HepG2 (cell line): ENCODE measurements around the gene FAM53B. TPM values are rescaled to one million over a fixed set of nuclear protein-coding genes. Genes with fewer than 3 reads are reported as not detected.

Source experiments
- ATAC-seq: fragments of 200-7000 bp; cut with Tn5 transposase; 3 replicates; pipeline ENCODE4 v1.9.1; 2020; ENCODE audit warnings: mild to moderate bottlenecking, moderate library complexity
- BruUV-seq: library from RNA; stranded (reverse); fragments of 400-500 nt; replicated peaks from 2 replicates; lab custom pipeline; 2021; lab: Mats Ljungman, UMichigan
- CTCF ChIA-PET: fragments of 300-600 bp; formaldehyde crosslinking; extraction: SDS; loops from one replicate; lab custom pipeline; 2021; ENCODE audit warnings: low total read pairs, inconsistent platforms, low intra/inter-chr PET ratio; lab: Yijun Ruan, JAX
- POLR2A ChIA-PET: fragments of 350-600 bp; sonication (Branson Sonifier 250); formaldehyde crosslinking; loops from one replicate; lab custom pipeline; 2020; ENCODE audit warnings: antibody characterized with exemption, inconsistent platforms; lab: Yijun Ruan, JAX
- DNase-seq: peaks from one replicate; pipeline ENCODE4 v3.0.0-alpha.2; 2015; ENCODE audit warnings: low spot score
- FAIRE-seq: peaks from 3 replicates; lab custom pipeline; 2011; peaks lifted over from hg19 to GRCh38; lab: Jason Lieb, UNC
- H2AFZ ChIP-seq: one replicate; pipeline ENCODE4 v1.6.1; 2011; ENCODE audit warnings: low read length, inconsistent platforms
- H3K27ac ChIP-seq: fragments of 300-600 bp; 3 replicates; pipeline ENCODE4 v1.8.0; 2011; ENCODE audit warnings: mixed run types, mild to moderate bottlenecking, mixed read lengths, low read length, inconsistent platforms; ENCODE audit not compliant: insufficient read depth; ENCODE audit errors: extremely low read length
- H3K27me3 ChIP-seq, 2 experiments: fragments of 200-600 bp in 1 of 2; 2 replicates in 1 of 2; 3 replicates in 1 of 2; pipeline versions ENCODE4 v1.6.0 to v1.8.0; 2011; ENCODE audit warnings: low read length in 2 of 2, mild to moderate bottlenecking in 2 of 2, moderate library complexity in 2 of 2, inconsistent platforms in 1 of 2; ENCODE audit not compliant: insufficient read depth in 2 of 2, control insufficient read depth in 1 of 2
- H3K36me3 ChIP-seq, 2 experiments: fragments of 200-600 bp in 1 of 2; replicated peaks in 1 of 2; 2 replicates in 1 of 2; 3 replicates in 1 of 2; pipeline versions ENCODE4 v1.5.1 to v1.8.0; 2011; ENCODE audit warnings: low read length in 2 of 2, inconsistent platforms in 1 of 2; ENCODE audit not compliant: insufficient read depth in 2 of 2, control insufficient read depth in 1 of 2
- H3K4me1 ChIP-seq: 2 replicates; pipeline ENCODE4 v1.5.1; 2012; ENCODE audit warnings: low read length, inconsistent platforms; ENCODE audit not compliant: insufficient read depth
- H3K4me2 ChIP-seq: 2 replicates; pipeline ENCODE4 v1.6.0; 2011; ENCODE audit warnings: low read depth, low read length, inconsistent platforms
- H3K4me3 ChIP-seq, 3 experiments: fragments of 200-600 bp in 1 of 3; sonication (generic), shearing (Covaris generic) in 1 of 3; replicated peaks in 1 of 3; 2 replicates each; pipeline ENCODE4 v1.5.1; 2011 to 2016; ENCODE audit warnings: low read length in 3 of 3, inconsistent platforms in 2 of 3, low read depth in 2 of 3, mild to moderate bottlenecking in 2 of 3, control low read depth in 1 of 3, mixed read lengths in 1 of 3; ENCODE audit not compliant: insufficient read depth in 1 of 3
- H3K79me2 ChIP-seq: one replicate; pipeline ENCODE4 v1.6.1; 2011; ENCODE audit warnings: low read length, inconsistent platforms; ENCODE audit not compliant: insufficient read depth
- H3K9ac ChIP-seq: 2 replicates; pipeline ENCODE4 v1.6.0; 2011; ENCODE audit warnings: mild to moderate bottlenecking, low read depth, low read length, inconsistent platforms; ENCODE audit not compliant: insufficient read depth
- H3K9me3 ChIP-seq: 2 replicates; pipeline ENCODE4 v1.5.1; 2012; ENCODE audit warnings: mild to moderate bottlenecking, low read length
- H4K20me1 ChIP-seq: 2 replicates; pipeline ENCODE4 v1.6.0; 2011; ENCODE audit warnings: inconsistent platforms, mild to moderate bottlenecking, low read length, moderate library complexity; ENCODE audit not compliant: insufficient read depth
- ADNP ChIP-seq: sonication (generic); formaldehyde crosslinking; IDR thresholded peaks from 2 replicates; pipeline ENCODE4 v1.4.0; 2020; ENCODE audit warnings: missing genetic modification reagents
- BCL6 ChIP-seq: IDR thresholded peaks from 2 replicates; pipeline ENCODE4 v1.6.1; 2016; ENCODE audit warnings: missing genetic modification reagents, missing compliant biosample characterization
- FOXK1 ChIP-seq: sonication (generic); formaldehyde crosslinking; IDR thresholded peaks from 2 replicates; pipeline ENCODE4 v1.4.0; 2020; ENCODE audit warnings: low read depth, missing genetic modification reagents, borderline replicate concordance
- HIVEP1 ChIP-seq: sonication (generic); formaldehyde crosslinking; IDR thresholded peaks from 2 replicates; pipeline ENCODE4 v1.4.0; 2020; ENCODE audit warnings: mild to moderate bottlenecking, missing genetic modification reagents
- KMT2A ChIP-seq: sonication (generic); formaldehyde crosslinking; IDR thresholded peaks from 2 replicates; pipeline ENCODE4 v1.4.0; 2020; ENCODE audit warnings: missing genetic modification reagents
- NKX3-1 ChIP-seq: sonication (generic); formaldehyde crosslinking; IDR thresholded peaks from 2 replicates; pipeline ENCODE4 v1.5.0; 2020; ENCODE audit warnings: missing genetic modification reagents
- PHF21A ChIP-seq: sonication (generic); formaldehyde crosslinking; IDR thresholded peaks from 2 replicates; pipeline ENCODE4 v1.5.0; 2020; ENCODE audit warnings: mild to moderate bottlenecking, missing genetic modification reagents
- SMAD1 ChIP-seq: sonication (generic); formaldehyde crosslinking; IDR thresholded peaks from 2 replicates; pipeline ENCODE4 v1.4.0; 2020; ENCODE audit warnings: missing genetic modification reagents, low read depth, mild to moderate bottlenecking, borderline replicate concordance
- ZFYVE20 ChIP-seq: sonication (generic); formaldehyde crosslinking; IDR thresholded peaks from 2 replicates; pipeline ENCODE4 v1.8.0; 2023; ENCODE audit warnings: low read depth, mild to moderate bottlenecking, moderate library complexity, missing genetic modification reagents, borderline replicate concordance
- WGBS: methylation state at CpG from one replicate; pipeline ENCODE4 v1.1.6; 2017; ENCODE audit warnings: low lambda C conversion rate; 5-methylcytosine and 5-hydroxymethylcytosine counted together
- in situ Hi-C: cut with HindIII; loops from 2 replicates; pipeline ENCODE4 v1.10.0; 2017; ENCODE audit warnings: low pct_unique_long_range_greater_than_20kb; ENCODE audit not compliant: extremely low pct_ligation_motif_present
- intact Hi-C: fragments of 100-400 bp; cut with micrococcal nuclease; formaldehyde crosslinking; loops from one replicate; pipeline ENCODE4 v1.10.0; 2022; ENCODE audit not compliant: unreplicated experiment
- polyA plus RNA-seq, 8 experiments: library from polyadenylated mRNA; depleted of rRNA in 3 of 8; stranded (reverse) in 7 of 8; unstranded in 1 of 8; fragments of >200 nt; fragmentation: Illumina TruSeq in 4 of 8; extraction: Trizol in 4 of 8; gene quantifications; 2 replicates each; pipeline versions ENCODE4 v1.2.1 to v1.2.3, GENCODE V29; 2011 to 2016; ENCODE audit warnings: low read depth in 4 of 8, missing spikeins in 1 of 8, mixed read lengths in 1 of 8; ENCODE audit not compliant: insufficient read depth in 1 of 8
- total RNA-seq, 5 experiments: library from RNA; depleted of rRNA; stranded (reverse); fragments of >200 nt; fragmentation: Illumina TruSeq; extraction: Trizol; gene quantifications; 2 replicates each; pipeline ENCODE4 v1.2.3, GENCODE V29; 2016; ENCODE audit warnings: low read depth in 1 of 5
- TF ChIP-seq, protein P1 (sequence below): sonication (generic); formaldehyde crosslinking; IDR thresholded peaks from 2 replicates; pipeline ENCODE4 v1.5.0; 2020; ENCODE audit warnings: missing genetic modification reagents
- TF ChIP-seq, protein P2 (sequence below): sonication (generic); formaldehyde crosslinking; IDR thresholded peaks from 2 replicates; pipeline ENCODE4 v1.5.0; 2020; ENCODE audit warnings: missing genetic modification reagents, mild to moderate bottlenecking, borderline replicate concordance
- TF ChIP-seq, protein P3 (sequence below): sonication (generic); formaldehyde crosslinking; IDR thresholded peaks from 2 replicates; pipeline ENCODE4 v1.4.0; 2020; ENCODE audit warnings: missing genetic modification reagents, mild to moderate bottlenecking, borderline replicate concordance

FAM53B gene
- total and polyA plus RNA-seq, 2 of the 13 experiments (the other 11 are each of a cell fraction or from before 2014, with no cell fraction given), result 6.4 to 19.3 TPM

DNA sequence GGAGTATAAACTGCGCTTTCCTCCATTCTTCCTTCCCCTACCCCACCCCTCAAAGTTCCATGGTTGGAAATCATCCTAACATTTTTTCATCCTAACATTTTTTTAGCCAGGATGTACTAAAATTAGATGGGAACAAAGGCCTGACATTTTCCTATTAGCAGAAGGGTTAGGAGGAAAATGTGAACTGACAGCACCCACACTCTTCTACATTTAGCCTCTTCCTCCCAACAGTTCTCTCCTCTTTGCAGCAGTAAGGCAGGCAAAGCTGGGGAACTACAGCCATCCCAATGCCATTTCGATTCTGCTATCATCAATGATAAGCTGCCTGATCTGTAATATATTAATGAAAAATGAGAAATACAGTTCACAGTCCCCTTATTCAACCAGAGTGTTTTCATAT lies 11.4 kb upstream of the FAM53B start:
- in situ Hi-C loops, result no loop called here
- no peaks in the 10 kb centered on the region for H3K9me3 ChIP-seq
- no peaks in the 10 kb centered on the region for H3K4me1 ChIP-seq
- no peak overlapping the region for H3K4me2 ChIP-seq
- peaks cover 0 to 14% of the 10 kb centered on the region in 2 experiments; a peak in 4 of 5 replicates for H3K36me3 ChIP-seq
- no peaks in the 10 kb centered on the region for H3K27me3 ChIP-seq
- ATAC-seq, result no peak
- TF ChIP-seq NKX3-1 (no peak), PHF21A (CRISPR knock-in tag) (no peak), SMAD1 (CRISPR knock-in tag) (no peak), ZFYVE20 (no peak), HIVEP1 (no peak), ADNP (CRISPR knock-in tag) (no peak), FOXK1 (CRISPR knock-in tag) (no peak), KMT2A (CRISPR knock-in tag) (no peak), BCL6 (CRISPR knock-in tag) (no peak)
- TF ChIP-seq, protein P1, sequence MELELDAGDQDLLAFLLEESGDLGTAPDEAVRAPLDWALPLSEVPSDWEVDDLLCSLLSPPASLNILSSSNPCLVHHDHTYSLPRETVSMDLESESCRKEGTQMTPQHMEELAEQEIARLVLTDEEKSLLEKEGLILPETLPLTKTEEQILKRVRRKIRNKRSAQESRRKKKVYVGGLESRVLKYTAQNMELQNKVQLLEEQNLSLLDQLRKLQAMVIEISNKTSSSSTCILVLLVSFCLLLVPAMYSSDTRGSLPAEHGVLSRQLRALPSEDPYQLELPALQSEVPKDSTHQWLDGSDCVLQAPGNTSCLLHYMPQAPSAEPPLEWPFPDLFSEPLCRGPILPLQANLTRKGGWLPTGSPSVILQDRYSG (CRISPR knock-in tag), result no peak
- TF ChIP-seq, protein P2, sequence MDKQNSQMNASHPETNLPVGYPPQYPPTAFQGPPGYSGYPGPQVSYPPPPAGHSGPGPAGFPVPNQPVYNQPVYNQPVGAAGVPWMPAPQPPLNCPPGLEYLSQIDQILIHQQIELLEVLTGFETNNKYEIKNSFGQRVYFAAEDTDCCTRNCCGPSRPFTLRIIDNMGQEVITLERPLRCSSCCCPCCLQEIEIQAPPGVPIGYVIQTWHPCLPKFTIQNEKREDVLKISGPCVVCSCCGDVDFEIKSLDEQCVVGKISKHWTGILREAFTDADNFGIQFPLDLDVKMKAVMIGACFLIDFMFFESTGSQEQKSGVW (CRISPR knock-in tag), result no peak
- TF ChIP-seq, protein P3, sequence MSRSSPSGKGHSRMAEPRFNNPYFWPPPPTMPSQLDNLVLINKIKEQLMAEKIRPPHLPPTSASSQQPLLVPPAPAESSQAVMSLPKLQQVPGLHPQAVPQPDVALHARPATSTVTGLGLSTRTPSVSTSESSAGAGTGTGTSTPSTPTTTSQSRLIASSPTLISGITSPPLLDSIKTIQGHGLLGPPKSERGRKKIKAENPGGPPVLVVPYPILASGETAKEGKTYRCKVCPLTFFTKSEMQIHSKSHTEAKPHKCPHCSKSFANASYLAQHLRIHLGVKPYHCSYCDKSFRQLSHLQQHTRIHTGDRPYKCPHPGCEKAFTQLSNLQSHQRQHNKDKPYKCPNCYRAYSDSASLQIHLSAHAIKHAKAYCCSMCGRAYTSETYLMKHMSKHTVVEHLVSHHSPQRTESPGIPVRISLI (CRISPR knock-in tag), result no peak
- H4K20me1 ChIP-seq, result no peaks in the 10 kb centered on the region
- intact Hi-C loops, result no loop called here
- 90% methylated on average over 2 of the region's 2 CpGs for WGBS
- H3K27ac ChIP-seq, result no peak overlapping the region
- CTCF ChIA-PET, result no interaction called here
- BruUV-seq, result no TSS peak
- no peaks in the 10 kb centered on the region for H3K79me2 ChIP-seq
- H3K4me3 ChIP-seq, result no peak overlapping the region
- H2AFZ ChIP-seq, result no peak overlapping the region
- no peak for DNase-seq
- POLR2A ChIA-PET, result interaction anchor here (1.3 kb wide), 1 partner anchor 36 kb away, joined by 4 read pairs; the partner anchor contains the start of gene EEF1AKMT2
- no peak overlapping the region for H3K9ac ChIP-seq
- no peak for FAIRE-seq
